Hematopoietic multipotent progenitor cell treated with erythropoietin and hydrocortisone succinate and interleukin-3 and kit ligand, for 6 days (in vitro differentiated cells): ENCODE data around the gene PLCB4.

Experiments used
- DNase-seq: peaks from one replicate; pipeline ENCODE4 v3.0.0-alpha.2; 2015

PLCB4 gene

GRCh38 chr20:9508696-9509178 is 439.9 kb downstream of the PLCB4 start:
- no peak for DNase-seq

- no peak for DNase-seq
These were observed 440.4 kb downstream of the PLCB4 start for GRCh38 chr20:9509246-9509645.

GRCh38 chr20:9510911-9511310 is 442.0 kb downstream of the PLCB4 start:
- DNase-seq = no peak

GRCh38 chr20:9514072-9514460 is 445.2 kb downstream of the PLCB4 start:
- DNase-seq = no peak

- peak; percentile 19 for DNase-seq
These were observed 445.8 kb downstream of the PLCB4 start, which contains the start of gene LAMP5 for GRCh38 chr20:9514461-9515213. Gene LAMP5, plus strand, starts transcription at chr20:9514590. Its CDS starts 263 bp downstream, at chr20:9514853.

GRCh38 chr20:9515214-9515585 is 446.3 kb downstream of the PLCB4 start:
- DNase-seq = no peak

- no peak for DNase-seq
These were observed 446.9 kb downstream of the PLCB4 start for GRCh38 chr20:9515741-9516233.

GRCh38 chr20:9516234-9516871 is 447.5 kb downstream of the PLCB4 start:
- no peak for DNase-seq

- no peak for DNase-seq
These were observed 448.6 kb downstream of the PLCB4 start for GRCh38 chr20:9517297-9518162.

GRCh38 chr20:9518576-9519175 is 449.8 kb downstream of the PLCB4 start:
- no peak for DNase-seq

GRCh38 chr20:9520086-9520485 is 451.2 kb downstream of the PLCB4 start:
- no peak for DNase-seq

GRCh38 chr20:9523636-9524035 is 454.7 kb downstream of the PLCB4 start:
- no peak for DNase-seq
